Panc1 (cell line): ENCODE results near the gene SPECC1L. TPM values are rescaled to one million over a fixed set of nuclear protein-coding genes. Genes with fewer than 3 reads are reported as not detected.

Experiments used
- ATAC-seq: fragments of 200-7000 bp; cut with Tn5 transposase; 2 replicates; pipeline ENCODE4 v1.9.1; 2020; ENCODE audit warnings: mild to moderate bottlenecking, moderate library complexity
- BruUV-seq: library from RNA; stranded (reverse); fragments of 400-500 nt; replicated peaks from 2 replicates; lab custom pipeline; 2021; lab: Mats Ljungman, UMichigan
- CTCF ChIA-PET: fragments of 300-600 bp; sonication (Branson Sonifier 250); formaldehyde crosslinking; loops from one replicate; lab custom pipeline; 2022; ENCODE audit warnings: antibody characterized with exemption; lab: Charles Lee
- POLR2A ChIA-PET: fragments of 300-600 bp; sonication (Branson Sonifier 250); formaldehyde crosslinking; loops from one replicate; lab custom pipeline; 2022; ENCODE audit warnings: antibody characterized with exemption; lab: Charles Lee
- DNase-seq: peaks from one replicate; pipeline ENCODE4 v3.0.0-alpha.2; 2010; ENCODE audit warnings: low read depth, low spot score
- H3K27ac ChIP-seq: 2 replicates; pipeline ENCODE4 v1.5.1; 2011; ENCODE audit warnings: mild to moderate bottlenecking, low read length, inconsistent platforms
- H3K27me3 ChIP-seq: fragments of 200-500 bp; sonication (Bioruptor generic); 2 replicates; pipeline ENCODE4 v1.6.0; 2014; ENCODE audit warnings: low read length, inconsistent platforms; ENCODE audit not compliant: control insufficient read depth, insufficient read depth
- H3K36me3 ChIP-seq: fragments of 200-500 bp; sonication (Bioruptor generic); 2 replicates; pipeline ENCODE4 v1.5.1; 2014; ENCODE audit warnings: inconsistent platforms, mild to moderate bottlenecking, low read length, moderate library complexity; ENCODE audit not compliant: control insufficient read depth, insufficient read depth
- H3K4me1 ChIP-seq: 2 replicates; pipeline ENCODE4 v1.5.1; 2011; ENCODE audit warnings: inconsistent platforms, mild to moderate bottlenecking, low read length, moderate library complexity; ENCODE audit not compliant: control insufficient read depth, insufficient read depth
- H3K4me3 ChIP-seq, 2 experiments: 2 replicates each; pipeline ENCODE4 v1.5.1; 2011 to 2012; ENCODE audit warnings: low read depth in 2 of 2, low read length in 2 of 2, mild to moderate bottlenecking in 2 of 2, inconsistent platforms in 1 of 2, moderate library complexity in 1 of 2
- H3K9me3 ChIP-seq: fragments of 200-500 bp; sonication (Bioruptor generic); 2 replicates; pipeline ENCODE4 v1.5.1; 2014; ENCODE audit warnings: low read depth, mild to moderate bottlenecking, inconsistent platforms, low read length, moderate library complexity; ENCODE audit not compliant: control insufficient read depth, insufficient read depth
- CTCF ChIP-seq: fragments of 450-650 bp; IDR thresholded peaks from 2 replicates; pipeline ENCODE4 v1.5.1; 2017; ENCODE audit warnings: mild to moderate bottlenecking
- POLR2AphosphoS5 ChIP-seq: IDR thresholded peaks from 2 replicates; pipeline ENCODE4 v1.6.1; 2012; ENCODE audit warnings: mild to moderate bottlenecking, low read depth, low read length, moderate library complexity
- REST ChIP-seq, 2 experiments: IDR thresholded peaks; 2 replicates each; pipeline ENCODE4 v1.6.1; 2011 to 2012; ENCODE audit warnings: low read depth in 2 of 2, control low read depth in 1 of 2, low read length in 1 of 2, mild to moderate bottlenecking in 1 of 2, moderate library complexity in 1 of 2; ENCODE audit not compliant: insufficient read depth in 1 of 2
- SIN3A ChIP-seq: IDR thresholded peaks from 2 replicates; pipeline ENCODE4 v1.6.1; 2012; ENCODE audit warnings: low read depth, mild to moderate bottlenecking, low read length, moderate library complexity, borderline replicate concordance; ENCODE audit not compliant: insufficient read depth
- TCF7L2 ChIP-seq: IDR thresholded peaks from 2 replicates; pipeline ENCODE4 v1.6.1; 2011; ENCODE audit warnings: mild to moderate bottlenecking, low read depth, low read length, inconsistent platforms
- in situ Hi-C: cut with HindIII; loops from 2 replicates; pipeline ENCODE4 v1.10.0; 2016; ENCODE audit warnings: low sequenced_read_pairs, low pct_unique_long_range_greater_than_20kb
- intact Hi-C: fragments of 100-400 bp; cut with micrococcal nuclease; formaldehyde crosslinking; loops from one replicate; pipeline ENCODE4 v1.10.0; 2022; ENCODE audit not compliant: unreplicated experiment
- total RNA-seq: library from RNA; stranded (reverse); gene quantifications from one replicate; pipeline ENCODE4 v1.2.1, GENCODE V29; 2021; ENCODE audit not compliant: unreplicated experiment

The SPECC1L gene
- total RNA-seq, 1 experiment from 2014 or later, result 43.3 TPM

- in situ Hi-C loops, result no loop called here
- ATAC-seq, result no peak
- ChIA-PET POLR2A (no interaction called here), CTCF (no interaction called here)
- intact Hi-C loops, result no loop called here
- DNase-seq, result no peak
- Histone ChIP-seq H3K4me3 (no peak overlapping the region), H3K27me3 (no peaks in the 10 kb centered on the region), H3K36me3 (no peaks in the 10 kb centered on the region), H3K27ac (no peak overlapping the region), H3K9me3 (no peaks in the 10 kb centered on the region), H3K4me1 (no peaks in the 10 kb centered on the region)
- no TSS peak for BruUV-seq
- no peak for TF ChIP-seq REST (IDR thresholded peaks at IDR 0.05; ENCODE audit: insufficient read depth in 1 of 2, low read depth in 2 of 2, low read length in 1 of 2)
These were observed 110.2 kb downstream of the SPECC1L start for GRCh38 chr22:24380905-24381230.

GRCh38 chr22:24383061-24383460, 112.4 kb downstream of the SPECC1L start:
- in situ Hi-C loops (no loop called here), intact Hi-C loops (no loop called here)
- BruUV-seq, result no TSS peak
- Histone ChIP-seq H3K4me1 (no peaks in the 10 kb centered on the region), H3K27ac (no peak overlapping the region), H3K27me3 (no peaks in the 10 kb centered on the region), H3K9me3 (no peaks in the 10 kb centered on the region), H3K4me3 (no peak overlapping the region), H3K36me3 (no peaks in the 10 kb centered on the region)
- CTCF ChIA-PET, result interaction anchor here (0.6 kb wide), 1 partner anchor 1498 kb away, joined by 4 read pairs; no protein-coding TSS in a partner anchor
- no peak for DNase-seq
- TF ChIP-seq TCF7L2 (no peak), SIN3A (no peak), CTCF (no peak), REST (IDR thresholded peaks at IDR 0.05; ENCODE audit: insufficient read depth in 1 of 2, low read depth in 2 of 2, low read length in 1 of 2) (no peak), POLR2AphosphoS5 (no peak)
- ATAC-seq, result no peak
- POLR2A ChIA-PET, result no interaction called here
